Measurements from ENCODE around the gene ARHGDIA.

The ARHGDIA gene

DNA sequence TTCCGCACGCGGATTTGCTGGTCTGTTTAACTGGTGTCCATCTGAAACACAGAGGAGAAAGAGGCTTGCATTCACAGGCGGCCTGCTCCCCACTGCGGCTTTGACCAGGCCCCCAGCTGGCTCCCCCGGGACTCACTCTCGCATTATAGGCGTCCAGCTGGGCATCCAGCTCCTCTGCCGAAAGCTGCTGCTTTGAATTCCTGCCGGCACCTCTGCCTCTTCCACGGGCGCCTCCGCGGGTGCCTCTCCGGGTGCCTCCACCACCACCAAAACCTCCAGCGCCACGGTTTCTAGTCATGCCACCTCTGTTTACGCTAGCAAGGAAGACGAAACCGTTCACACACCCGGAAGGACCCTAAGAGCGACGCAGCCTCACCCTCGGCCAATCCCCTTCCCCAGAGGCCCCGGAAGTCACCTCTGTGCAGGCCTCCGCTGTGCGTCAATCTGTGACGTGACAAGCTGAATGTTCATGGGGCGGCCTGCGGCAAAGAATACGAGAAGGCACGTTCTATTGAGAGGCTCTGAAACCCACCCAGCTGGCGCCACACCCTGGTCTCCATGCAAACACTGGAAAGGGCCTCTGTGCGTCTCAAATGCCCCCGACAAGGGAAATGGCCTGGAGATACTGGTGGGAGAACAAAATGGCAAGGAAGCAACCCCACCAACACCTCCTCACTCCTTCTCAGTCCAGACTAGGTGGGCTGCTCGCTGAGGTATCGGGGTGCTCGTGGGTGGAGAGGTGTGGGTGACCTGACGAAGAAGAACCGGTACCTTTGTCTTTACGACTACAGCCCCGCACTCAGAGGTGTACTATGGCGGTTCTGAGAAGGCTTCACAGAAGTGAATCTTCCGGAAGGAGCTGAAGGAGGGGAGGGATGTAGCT, 17.2 kb upstream of the ARHGDIA start:
- DNase-seq = no peak

DNA sequence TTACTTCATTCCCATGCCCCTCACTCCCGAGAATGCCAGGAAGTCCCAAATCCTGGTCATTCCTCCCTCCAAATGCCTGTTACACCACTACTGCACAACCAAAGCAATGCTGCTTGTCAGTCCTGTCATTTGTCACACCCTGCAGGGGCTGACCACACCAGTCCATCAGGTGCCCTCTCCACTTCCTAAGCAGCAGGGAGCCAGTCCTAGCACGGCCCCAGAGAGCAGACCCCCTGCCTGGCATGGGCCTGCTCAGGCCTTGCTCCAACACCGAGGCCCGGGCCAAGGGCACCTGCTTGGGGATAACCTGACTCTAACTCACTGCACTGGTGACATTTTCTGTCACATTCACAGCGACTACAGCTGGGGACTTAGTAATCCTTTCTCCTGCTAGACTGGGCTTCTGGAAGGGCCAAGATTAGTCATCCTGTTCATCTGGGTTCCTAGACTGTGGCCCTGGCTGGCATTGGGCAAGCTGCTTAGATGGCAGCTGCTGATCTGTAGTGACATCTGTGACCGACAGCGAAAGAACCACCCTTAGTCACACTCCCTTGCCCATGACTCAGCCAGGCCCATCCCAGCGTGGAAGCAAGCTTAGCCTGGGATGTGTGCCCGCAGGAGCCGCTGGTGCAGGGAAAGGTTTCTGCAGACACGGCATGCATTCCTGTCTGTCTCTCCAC, 14.9 kb upstream of the ARHGDIA start:
- no peak for DNase-seq

DNA sequence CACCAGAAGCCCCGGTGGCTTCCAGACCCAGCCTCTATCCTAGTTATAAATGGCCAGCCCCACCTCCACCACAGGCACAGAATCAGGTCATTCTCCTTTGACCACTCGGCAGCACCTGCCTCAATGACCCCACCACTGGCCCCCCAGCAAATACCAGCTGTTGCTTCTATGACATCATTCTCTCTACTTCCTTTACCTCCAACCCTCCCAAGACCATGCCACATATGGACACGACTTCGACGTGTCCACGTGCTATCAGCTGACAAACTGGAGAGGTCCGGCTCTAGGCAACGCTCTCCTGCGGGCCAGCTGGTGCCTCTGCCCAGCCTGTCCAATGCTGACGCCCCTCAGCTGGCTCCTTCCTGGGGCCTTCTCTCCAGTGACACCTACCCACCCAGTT, 14.3 kb upstream of the ARHGDIA start:
- no peak for DNase-seq

DNA sequence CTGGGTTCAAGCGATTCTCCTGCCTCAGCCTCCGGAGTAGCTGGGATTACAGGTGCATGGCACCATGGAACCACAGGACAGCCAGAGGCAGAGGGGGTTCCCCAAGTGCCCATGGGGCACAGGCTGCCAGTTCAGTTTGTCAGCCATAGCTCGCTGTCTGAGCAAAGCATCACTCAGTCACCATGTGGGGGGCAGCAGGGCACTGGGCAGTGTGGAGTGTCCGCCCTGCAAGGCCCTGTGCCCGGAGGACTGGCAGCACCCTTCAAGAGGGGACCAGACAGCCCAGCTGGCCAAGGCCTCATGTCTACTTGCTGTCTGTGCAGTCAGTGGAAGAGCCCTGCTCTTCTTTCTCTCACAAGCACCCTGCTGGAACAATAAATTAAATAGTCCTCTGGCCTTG, 13.8 kb upstream of the ARHGDIA start:
- no peak for DNase-seq

DNA sequence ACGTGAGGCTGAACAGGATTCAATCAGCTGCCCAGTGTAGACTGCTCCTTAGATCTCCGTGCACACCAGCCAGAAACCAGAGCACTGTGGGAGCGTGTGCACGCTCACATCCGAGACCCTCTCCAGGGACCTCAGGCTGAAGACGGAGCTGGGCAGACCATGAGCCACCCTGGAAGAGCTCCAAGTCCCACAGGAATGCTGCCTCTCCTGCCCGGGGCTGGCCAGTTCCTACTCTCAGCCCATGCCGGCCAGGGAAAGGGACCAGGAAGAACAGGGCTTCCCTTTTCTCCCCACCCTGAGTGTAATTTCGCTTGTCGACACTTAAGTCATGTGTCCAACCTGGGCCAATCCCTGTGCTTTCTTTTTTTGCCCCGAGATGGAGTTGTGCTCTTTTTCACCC, 13.4 kb upstream of the ARHGDIA start:
- DNase-seq = no peak

DNA sequence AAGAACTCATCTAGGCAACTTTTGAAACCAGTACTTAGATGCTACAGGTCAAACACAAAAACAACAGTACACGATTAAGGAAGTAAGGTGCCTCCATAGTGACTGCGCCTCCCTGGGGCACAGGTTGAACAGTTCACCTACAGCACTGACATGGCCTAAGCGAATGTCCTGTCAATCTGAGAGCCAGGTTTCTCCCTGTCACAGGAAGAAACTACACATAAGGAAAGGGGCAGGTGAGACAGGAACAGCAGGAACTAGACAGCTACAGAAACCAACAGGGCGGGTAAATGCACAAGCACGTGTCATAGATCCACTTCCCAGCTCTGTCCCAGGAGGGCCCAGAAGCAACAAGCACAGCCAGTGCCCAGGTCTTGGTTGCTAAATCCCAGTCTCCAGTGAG, 8.0 kb upstream of the ARHGDIA start:
- no peak for DNase-seq

DNA sequence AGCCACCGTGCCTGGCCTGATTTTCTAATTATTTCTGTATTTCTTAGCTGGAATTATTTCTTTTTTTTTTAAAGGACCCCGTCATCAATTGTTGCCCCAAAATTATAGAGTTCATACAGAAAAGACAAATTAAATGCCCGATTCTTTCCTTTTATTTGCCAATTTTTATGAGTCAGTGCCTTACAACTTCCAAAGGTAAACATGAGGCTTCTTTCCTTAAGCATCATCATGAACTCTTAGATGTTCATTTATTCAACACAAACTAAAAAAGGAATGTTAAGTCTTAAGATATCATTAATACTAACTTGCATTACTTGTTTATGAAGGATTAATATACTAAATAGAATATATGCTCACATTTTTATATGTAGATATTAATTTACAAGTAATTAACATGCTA, 7.2 kb upstream of the ARHGDIA start:
- DNase-seq = no peak

DNA sequence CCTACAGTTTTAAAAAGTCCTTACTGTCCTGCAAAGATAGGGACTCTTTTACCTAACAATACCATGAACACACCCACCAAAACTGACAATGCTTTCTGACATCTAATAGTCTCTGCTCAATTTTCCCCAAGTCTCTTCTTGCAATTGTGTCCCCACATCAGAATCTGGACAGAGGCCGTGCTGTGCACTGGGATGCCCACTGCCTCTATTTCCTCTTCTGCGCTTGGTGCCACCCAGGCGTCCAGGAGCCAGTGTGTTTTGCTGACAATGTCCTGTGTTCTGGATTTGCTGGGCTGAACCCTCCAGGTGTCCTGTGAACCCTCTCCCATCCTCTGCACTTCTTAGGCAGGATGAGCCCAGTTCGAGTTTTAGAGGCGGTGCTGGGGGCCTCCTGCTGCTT, 6.4 kb upstream of the ARHGDIA start:
- DNase-seq = no peak

DNA sequence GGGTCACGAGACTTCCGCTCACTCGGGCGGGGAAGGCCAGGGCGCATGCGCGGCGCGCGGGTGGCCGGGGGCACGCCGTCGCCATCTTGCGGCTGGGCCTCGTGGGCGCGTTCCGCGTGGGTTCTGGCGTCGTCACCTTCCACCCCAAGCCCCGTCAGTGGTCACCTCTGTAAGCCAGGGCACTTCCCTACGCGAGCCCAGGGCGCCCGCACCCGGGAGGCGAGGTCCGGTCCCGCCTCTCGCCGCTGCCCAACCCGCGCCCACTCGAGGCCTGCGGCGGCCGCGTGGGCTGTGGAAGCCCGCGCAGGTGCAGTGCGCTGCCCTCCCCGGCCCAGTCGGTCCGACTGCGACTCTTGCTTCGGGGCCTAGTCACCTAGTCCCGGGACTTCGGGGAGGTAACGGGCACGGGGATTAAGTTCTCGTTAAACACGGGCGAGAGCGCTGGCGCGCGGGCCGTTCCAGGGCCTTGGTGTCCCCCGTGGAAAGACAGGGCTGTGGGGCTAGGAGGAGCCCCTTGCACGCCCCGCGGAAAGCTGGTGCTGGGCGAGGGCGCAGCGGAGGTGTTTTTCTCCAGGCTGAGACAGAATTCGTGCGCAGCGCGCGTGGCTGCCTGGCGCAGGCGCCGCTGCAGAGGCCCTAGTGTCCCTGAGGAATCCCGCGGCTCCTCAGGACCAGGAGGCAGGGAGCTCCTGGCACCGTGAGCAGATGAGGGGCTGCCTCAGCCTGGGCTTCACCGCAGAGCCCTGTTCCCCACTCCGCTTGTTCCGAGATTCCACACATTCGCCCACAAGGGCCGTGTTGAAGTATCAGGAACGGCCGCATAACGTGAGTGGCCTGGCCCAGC, 472 bp upstream of the ARHGDIA start:
- DNase-seq = peak; percentile 65 to 88

DNA sequence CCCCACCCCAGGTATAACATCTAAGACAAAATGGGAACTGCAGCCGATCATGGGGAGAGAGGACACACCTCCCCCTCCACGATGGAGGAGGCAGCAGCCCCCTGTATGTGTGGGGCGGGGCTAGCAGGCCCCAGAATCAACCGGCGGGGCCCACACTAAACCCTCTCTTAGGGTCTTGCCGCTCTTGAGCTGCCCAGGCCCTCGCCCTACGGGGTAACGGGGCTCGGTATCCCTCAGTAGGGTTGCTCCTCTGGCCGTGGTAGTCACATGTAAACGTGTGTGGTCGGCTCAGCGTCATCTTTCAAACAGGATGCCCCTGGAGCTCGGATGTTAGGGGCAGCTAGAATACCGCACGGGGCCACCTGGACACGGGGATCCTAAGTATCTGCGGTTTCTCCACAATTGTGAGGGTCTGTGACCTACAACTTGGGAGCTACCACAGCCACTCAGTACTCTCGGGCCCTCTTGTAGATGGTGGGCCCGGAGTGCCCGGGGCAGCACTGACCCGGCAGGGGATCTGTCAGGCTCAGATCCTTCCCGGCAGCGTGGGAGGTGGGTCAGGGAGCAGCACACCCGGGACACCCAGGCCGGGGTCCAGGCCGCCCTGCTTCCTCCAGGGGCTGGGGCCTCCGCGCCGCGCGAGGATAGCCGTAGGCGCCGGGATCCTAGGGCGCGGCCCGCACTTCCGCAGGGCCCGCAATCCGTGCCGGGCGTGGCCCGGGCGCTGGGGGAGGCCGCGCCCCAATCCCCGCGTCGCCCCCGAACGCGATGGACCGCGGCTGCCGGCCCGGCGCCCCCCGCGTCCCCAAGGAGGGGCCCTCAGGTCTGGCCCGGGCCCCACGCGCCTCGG, 781 bp downstream of the ARHGDIA start:
- peak; percentile 32 to 47 for DNase-seq

DNA sequence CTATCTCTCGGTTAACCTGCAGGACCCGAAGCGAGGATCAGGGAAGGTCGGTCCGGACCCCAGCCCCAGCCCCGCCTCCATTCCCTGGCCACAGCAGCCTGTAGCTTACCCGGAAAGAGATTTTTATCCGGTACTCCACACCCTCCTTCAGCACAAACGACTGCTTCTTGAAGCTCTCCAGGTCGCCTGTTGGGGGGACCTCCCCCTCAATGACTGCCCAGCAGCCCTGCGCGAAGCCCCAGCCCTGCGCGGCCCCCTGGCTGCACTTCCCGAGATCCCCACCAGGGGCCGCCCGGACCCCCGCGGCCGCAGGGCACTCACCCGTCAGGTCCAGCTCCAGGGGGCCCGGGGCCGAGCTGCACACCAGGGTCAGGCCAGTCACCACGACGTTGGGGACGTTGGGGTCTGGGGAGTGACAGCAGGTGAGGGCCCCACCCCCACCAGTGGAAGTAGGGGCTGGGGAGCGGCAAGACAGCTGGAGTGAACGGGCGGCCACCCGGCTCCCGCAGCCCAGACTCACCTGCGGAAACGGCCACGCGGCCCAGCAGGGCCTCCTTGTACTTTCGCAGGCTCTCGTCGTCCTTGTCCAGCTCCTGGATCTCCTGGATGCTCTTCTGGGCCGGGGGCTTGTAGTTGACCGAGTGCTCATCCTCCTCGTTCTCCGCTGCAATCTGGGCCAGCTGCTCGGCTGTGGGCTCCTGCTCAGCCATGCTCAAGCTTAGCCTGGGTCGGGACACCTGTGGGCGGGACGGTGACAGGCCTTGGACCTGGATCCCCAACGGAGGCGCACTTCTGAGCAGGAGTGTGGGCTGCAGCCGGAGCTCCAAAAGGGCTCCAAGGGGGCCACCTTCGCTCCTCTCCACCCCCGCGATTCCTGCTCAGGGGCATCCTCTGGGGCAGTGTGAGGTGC, 1.7 kb downstream of the ARHGDIA start:
- peak; percentile 33 to 36 for DNase-seq

DNA sequence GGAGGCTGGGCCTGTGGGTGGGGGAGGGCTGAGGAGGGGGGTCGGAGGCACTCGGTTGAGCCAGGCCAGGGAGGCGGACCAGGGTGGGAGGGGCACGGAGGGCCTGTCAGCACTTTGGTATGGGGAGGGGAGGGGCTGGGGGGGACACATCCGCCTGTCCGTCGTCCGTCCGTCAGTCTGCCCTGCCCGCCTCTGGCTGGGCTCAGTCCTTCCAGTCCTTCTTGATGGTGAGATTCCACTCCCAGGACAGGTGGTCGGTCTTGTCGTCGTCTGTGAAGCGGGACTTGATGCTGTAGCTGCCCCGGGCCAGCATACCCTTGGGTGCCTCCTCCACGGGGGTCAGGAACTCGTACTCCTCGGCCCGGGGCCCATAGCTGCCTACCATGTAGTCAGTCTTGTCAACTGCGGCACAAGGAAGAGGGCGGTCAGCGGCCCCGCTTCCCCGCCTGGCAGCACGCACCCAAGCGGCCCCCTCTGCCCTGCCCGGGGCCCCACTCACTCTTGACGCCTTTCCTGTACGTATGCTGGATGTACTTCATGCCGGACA, 2.4 kb downstream of the ARHGDIA start:
- no peak for DNase-seq

DNA sequence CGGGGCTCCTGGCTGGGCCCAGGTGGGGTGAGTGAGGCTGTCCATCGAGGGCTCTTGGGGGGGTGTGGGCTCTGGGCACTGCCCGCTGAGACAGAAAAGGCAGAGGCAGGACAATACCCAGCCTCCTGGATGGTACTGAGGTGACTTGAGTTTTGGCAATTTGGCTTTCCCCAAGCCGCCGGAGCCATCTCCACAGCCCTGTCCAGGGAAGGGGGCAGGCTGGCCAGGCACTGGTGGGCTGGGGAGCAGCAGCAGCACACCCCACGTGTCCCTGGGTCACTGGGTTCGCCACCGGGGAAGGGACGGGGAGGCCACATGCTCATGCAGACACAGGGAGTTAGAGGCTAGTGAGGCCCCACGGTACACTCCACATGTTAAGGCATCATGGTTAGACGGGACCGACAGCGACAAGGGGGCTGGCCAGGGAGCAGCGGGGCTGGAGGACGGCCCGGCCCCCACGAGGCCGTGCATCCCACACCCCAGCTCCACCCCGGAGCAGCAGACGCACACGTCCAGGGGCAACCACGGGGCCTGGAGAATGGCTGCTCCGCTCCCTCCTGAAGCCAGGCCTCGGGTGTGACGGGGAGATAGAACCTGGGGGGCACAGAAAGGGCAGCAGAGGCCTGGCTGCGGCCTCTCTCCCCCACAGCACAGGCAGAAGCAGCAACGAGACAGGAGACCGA, 3.0 kb downstream of the ARHGDIA start:
- DNase-seq = no peak

DNA sequence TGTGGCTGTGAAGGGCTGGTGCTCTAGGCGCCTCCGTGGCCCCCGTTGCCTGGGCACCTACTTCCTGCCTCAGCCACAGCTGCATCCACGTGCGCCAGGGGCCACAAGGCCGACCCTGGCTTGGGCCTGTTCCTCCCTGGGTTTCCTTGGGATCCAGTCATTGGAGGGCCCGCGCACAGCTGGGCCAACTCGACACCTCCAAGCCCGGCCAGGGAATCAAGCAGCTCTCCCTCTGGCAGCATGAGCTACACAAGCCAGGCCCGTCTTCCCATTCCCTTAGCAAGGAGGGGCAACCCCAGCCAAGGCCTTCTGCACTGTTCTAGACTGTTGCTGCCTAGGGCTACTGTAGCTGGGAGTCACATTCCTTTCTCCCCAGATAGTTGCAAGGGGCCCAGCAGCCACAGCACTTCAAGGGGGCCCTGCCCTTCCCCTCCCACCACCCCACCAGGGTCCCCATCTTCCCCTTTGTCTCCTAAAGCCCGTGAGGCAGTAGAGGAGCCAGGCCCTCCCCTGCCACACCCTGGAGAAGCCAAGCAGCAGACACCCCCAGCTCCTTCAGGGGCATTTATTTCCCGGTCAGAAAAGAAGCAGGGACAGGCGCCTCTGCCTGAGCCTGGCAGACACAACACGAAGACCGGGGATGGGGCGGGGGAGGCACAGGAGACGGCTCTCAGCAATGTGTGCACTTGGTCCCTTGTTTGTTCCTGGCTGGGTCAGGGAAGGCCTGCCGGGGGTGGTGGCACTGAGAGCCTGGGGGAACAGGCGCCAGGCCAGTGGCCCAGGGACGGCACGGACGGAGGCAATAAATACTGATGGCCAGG, 3.8 kb downstream of the ARHGDIA start:
- peak; percentile 76 to 92 for DNase-seq

DNA sequence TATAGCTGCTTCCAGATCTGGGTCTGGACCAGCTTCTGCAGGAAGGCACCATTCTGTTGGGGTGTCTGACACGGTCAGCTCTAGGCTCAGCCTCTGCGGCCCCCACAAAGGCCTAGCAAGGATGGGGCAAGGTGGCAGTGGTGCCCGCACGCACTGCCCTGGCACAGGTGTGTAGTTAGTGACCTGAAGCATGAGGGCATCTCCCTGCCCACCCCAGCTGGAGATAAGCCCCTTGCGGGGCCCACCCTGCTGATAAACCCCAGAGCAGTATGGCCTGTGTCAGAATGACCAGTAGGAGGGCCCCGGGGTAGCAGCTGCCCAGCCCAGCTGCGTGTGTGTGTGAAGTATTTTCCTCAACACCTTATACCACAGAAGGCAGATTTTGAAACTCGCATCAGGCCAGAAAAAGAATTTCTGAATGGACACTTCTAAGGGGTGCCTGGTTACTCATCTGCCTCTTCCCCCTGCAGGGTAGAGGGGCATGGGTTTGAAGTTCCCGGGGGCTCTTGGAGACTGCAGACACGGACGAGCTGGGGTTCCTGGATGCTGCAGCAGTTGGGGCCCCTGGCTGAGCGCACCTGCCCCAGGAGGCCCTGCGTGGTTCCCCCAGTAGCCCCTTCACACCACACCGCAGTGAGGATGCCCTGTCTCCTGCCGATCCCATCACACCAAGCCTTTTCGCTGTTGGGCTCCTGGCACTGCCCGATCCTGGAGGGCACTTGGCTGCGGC, 4.5 kb downstream of the ARHGDIA start:
- no peak for DNase-seq

DNA sequence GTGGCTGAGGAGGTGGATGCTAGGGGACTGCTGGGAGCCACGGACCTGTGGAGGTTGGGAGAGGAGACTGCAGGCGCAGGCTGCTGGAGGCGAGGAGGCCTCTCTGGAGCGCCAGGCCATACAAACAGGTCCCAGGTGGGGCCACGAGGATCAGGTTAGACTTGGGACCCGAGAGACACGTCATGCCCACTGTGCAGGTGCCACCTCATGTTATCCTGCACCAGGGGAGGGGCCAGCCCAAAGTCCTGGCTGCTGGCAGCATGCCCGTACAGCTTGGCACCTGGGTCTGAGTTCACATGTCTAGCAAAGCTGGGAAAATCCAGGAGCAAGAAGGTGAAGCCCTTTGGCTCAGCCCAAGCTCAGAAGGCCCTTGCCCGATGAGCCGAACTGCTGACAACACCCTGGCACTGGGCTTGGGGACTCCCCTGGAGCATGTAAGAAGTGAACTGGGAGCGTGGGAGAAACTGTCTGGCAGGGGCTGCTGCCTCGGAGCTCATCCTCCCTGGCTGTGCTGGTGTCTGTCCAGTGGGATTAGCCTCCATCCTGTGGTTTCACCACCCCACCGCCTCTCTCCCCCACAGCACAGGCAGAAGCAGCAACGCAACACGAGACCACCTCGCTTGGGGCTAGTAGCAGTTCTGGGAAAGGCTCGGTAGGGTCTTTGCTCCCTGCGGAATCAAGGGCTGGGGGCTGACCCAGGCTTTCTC, 5.3 kb downstream of the ARHGDIA start:
- no peak for DNase-seq

DNA sequence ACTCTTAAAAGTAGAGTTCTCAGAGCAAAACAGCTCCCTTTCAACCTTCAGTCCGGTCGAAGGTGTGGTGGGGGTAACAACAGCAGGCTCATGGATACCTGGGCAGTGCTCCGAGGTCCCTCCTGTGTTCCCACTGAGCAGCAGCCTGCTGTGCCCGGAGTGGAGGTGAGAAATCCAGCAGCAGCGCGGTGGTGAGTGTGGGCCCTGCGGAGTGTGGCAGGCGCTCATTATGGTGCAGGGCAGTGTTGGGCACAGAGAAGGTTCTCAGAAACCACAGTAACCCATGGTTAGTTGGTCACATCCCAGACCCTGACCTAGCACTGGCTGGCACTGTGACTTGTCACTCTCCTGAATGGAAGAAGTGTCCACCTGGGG, 5.8 kb downstream of the ARHGDIA start:
- DNase-seq = no peak
